B cell (primary cell): ENCODE results near the gene CCDC106. TPM values are rescaled to one million over a fixed set of nuclear protein-coding genes. Genes with fewer than 3 reads are reported as not detected.

Experiments
- ATAC-seq: fragments of 200-7000 bp; cut with Tn5 transposase; one replicate; pipeline ENCODE4 v1.10.0; 2021; ENCODE audit warnings: low read depth, mild to moderate bottlenecking, moderate number of reproducible peaks, moderate library complexity
- CTCF ChIA-PET: fragments of 350-600 bp; sonication (Branson Sonifier 250); formaldehyde crosslinking; loops from one replicate; lab custom pipeline; 2021; ENCODE audit warnings: antibody characterized with exemption, inconsistent platforms; lab: Charles Lee
- POLR2A ChIA-PET: fragments of 350-600 bp; sonication (Branson Sonifier 250); formaldehyde crosslinking; loops from one replicate; lab custom pipeline; 2021; ENCODE audit warnings: antibody characterized with exemption; lab: Charles Lee
- DNase-seq: peaks from one replicate; pipeline ENCODE4 v3.0.0; 2013
- H2AFZ ChIP-seq: 2 replicates; pipeline ENCODE4 v1.6.1; 2012; ENCODE audit warnings: mild to moderate bottlenecking, low read depth, low read length; ENCODE audit not compliant: insufficient read depth, poor library complexity, severe bottlenecking
- H3K27ac ChIP-seq, 2 donors: 1 replicate in 1 of 2; 2 replicates in 1 of 2; pipeline ENCODE4 v1.5.1; 2012 to 2013; ENCODE audit warnings: low read length in 2 of 2, mild to moderate bottlenecking in 2 of 2, moderate library complexity in 1 of 2
- H3K27me3 ChIP-seq, 4 experiments: fragments of 200-600 bp in 1 of 4; sonication (generic) in 1 of 4; replicated peaks in 1 of 4; 1 replicate in 2 of 4; 2 replicates in 2 of 4; pipeline versions ENCODE4 v1.6.1 to v1.7.0; 2013 to 2016; ENCODE audit warnings: low read length in 3 of 4, mild to moderate bottlenecking in 2 of 4, mixed read lengths in 1 of 4, moderate library complexity in 1 of 4; ENCODE audit not compliant: insufficient read depth in 4 of 4, control insufficient read depth in 3 of 4; ENCODE audit errors: control extremely low read depth in 1 of 4
- H3K36me3 ChIP-seq, 2 experiments: replicated peaks in 1 of 2; 1 replicate in 1 of 2; 2 replicates in 1 of 2; pipeline versions ENCODE4 v1.6.1 to v1.7.1; 2013; ENCODE audit warnings: low read length in 1 of 2; ENCODE audit not compliant: insufficient read depth in 2 of 2, control insufficient read depth in 1 of 2; ENCODE audit errors: control extremely low read depth in 1 of 2, extremely low read depth in 1 of 2
- H3K4me1 ChIP-seq, 2 donors: fragments of 200-600 bp in 1 of 2; sonication (generic) in 1 of 2; 1 replicate in 1 of 2; 2 replicates in 1 of 2; pipeline versions ENCODE4 v1.5.1 to v1.6.1; 2013 to 2017; ENCODE audit warnings: low read length in 2 of 2; ENCODE audit not compliant: control insufficient read depth in 2 of 2, insufficient read depth in 2 of 2
- H3K4me2 ChIP-seq: replicated peaks from 2 replicates; pipeline ENCODE3; 2012; ENCODE audit warnings: mild to moderate bottlenecking, low read depth, low read length; ENCODE audit not compliant: poor library complexity, severe bottlenecking
- H3K4me3 ChIP-seq, 5 experiments: fragments of 200-600 bp in 1 of 5; sonication (generic) in 1 of 5; 1 replicate in 3 of 5; 2 replicates in 2 of 5; pipeline versions ENCODE4 v1.5.1 to v1.7.0; 2011 to 2016; ENCODE audit warnings: low read length in 4 of 5, mild to moderate bottlenecking in 4 of 5, low read depth in 2 of 5, control low read depth in 1 of 5, moderate library complexity in 1 of 5; ENCODE audit not compliant: insufficient read depth in 1 of 5; ENCODE audit errors: control extremely low read depth in 1 of 5, extremely low read depth in 1 of 5
- H3K79me2 ChIP-seq: fragments of 200-600 bp; sonication (generic); one replicate; pipeline ENCODE4 v1.6.0; 2016; ENCODE audit warnings: low read length; ENCODE audit not compliant: control insufficient read depth, insufficient read depth
- H3K9ac ChIP-seq: fragments of 200-600 bp; sonication (generic); 2 replicates; pipeline ENCODE4 v1.6.1; 2017; ENCODE audit warnings: mild to moderate bottlenecking, low read length, moderate library complexity
- H3K9me3 ChIP-seq, 3 donors: one replicate each; pipeline versions ENCODE4 v1.6.1 to v1.7.1; 2013; ENCODE audit warnings: low read length in 2 of 3; ENCODE audit not compliant: control insufficient read depth in 2 of 3, insufficient read depth in 1 of 3; ENCODE audit errors: control extremely low read depth in 1 of 3
- H4K20me1 ChIP-seq: 2 replicates; pipeline ENCODE4 v1.6.0; 2012; ENCODE audit warnings: mild to moderate bottlenecking, low read length; ENCODE audit not compliant: insufficient read depth, control insufficient read depth, poor library complexity, severe bottlenecking
- H3K27ac Mint-ChIP-seq: one replicate; pipeline ENCODE4 v1.8.0; 2021; ENCODE audit warnings: mixed read lengths
- H3K27me3 Mint-ChIP-seq: one replicate; pipeline ENCODE4 v1.8.0; 2021; ENCODE audit warnings: mixed read lengths
- H3K4me1 Mint-ChIP-seq: one replicate; pipeline ENCODE4 v1.8.0; 2021; ENCODE audit warnings: mixed read lengths
- H3K4me3 Mint-ChIP-seq: one replicate; pipeline ENCODE4 v1.8.0; 2021; ENCODE audit warnings: mixed read lengths
- H3K9me3 Mint-ChIP-seq: one replicate; pipeline ENCODE4 v1.8.0; 2022; ENCODE audit warnings: mixed read lengths; ENCODE audit not compliant: insufficient read depth
- EZH2 ChIP-seq: IDR thresholded peaks from 2 replicates; pipeline ENCODE4 v1.6.1; 2012; ENCODE audit warnings: borderline replicate concordance, low read depth, mild to moderate bottlenecking, moderate library complexity, low read length; ENCODE audit not compliant: insufficient read depth, poor library complexity, severe bottlenecking
- WGBS: methylation state at CpG from one replicate; pipeline ENCODE4 v1.1.5; 2013; ENCODE audit warnings: missing lambda C conversion rate; ENCODE audit not compliant: insufficient coverage; 5-methylcytosine and 5-hydroxymethylcytosine counted together
- intact Hi-C: fragments of 100-400 bp; cut with micrococcal nuclease; formaldehyde crosslinking; loops from one replicate; pipeline ENCODE4 v1.10.0; 2022
- polyA plus RNA-seq: library from polyadenylated mRNA; depleted of rRNA; stranded (reverse); fragments of >200 nt; gene quantifications from 2 replicates; pipeline ENCODE4 v1.2.3, GENCODE V29; 2012
- total RNA-seq, 2 donors: library from RNA; stranded (reverse); fragments of 120-200 nt in 1 of 2; gene quantifications; 1 replicate in 1 of 2; 2 replicates in 1 of 2; pipeline versions ENCODE4 v1.2.3 to v1.2.4, GENCODE V29; 2013 to 2022
- TF ChIP-seq, protein P1 (sequence below): fragments of 200-600 bp; IDR thresholded peaks from one replicate; pipeline ENCODE4 v1.8.0; 2022; ENCODE audit warnings: antibody characterized with exemption, mild to moderate bottlenecking

Gene CCDC106
- total and polyA plus RNA-seq, 2 donors (not counting 1 experiment from before 2014, with no cell fraction given): 25.2 to 52.1 TPM

DNA sequence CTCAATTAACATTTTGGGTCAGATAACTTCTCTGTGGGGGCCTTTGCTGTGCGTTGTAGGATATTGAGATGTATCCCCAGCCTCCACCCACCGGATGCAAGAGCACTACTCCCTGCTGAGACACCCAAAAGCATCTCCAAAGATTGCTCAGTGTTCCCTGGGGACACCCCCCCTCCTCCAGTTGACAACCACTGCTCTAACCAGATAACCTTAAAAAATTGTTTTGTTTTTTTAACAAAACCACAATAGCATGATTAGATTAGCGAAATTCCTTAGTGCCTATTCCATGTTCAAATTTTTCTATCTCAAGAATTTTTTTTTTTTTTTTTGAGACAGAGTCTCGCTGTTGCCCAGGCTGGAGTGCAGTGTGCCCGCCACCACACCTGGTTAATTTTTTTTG lies 24.4 kb downstream of the CCDC106 start:
- H3K4me1 Mint-ChIP-seq: peaks cover 48% of the 10 kb centered on the region
- no peak overlapping the region for H3K27ac ChIP-seq
- no peaks in the 10 kb centered on the region for H3K9me3 ChIP-seq
- POLR2A ChIA-PET: no interaction called here
- H3K79me2 ChIP-seq: peaks cover 70% of the 10 kb centered on the region
- peak overlapping the region; percentile 46 for H3K27ac Mint-ChIP-seq
- H3K4me3 Mint-ChIP-seq: no peak overlapping the region
- no peaks in the 10 kb centered on the region for H3K27me3 Mint-ChIP-seq
- no peak overlapping the region for H3K4me2 ChIP-seq
- H2AFZ ChIP-seq: no peak overlapping the region
- H3K9me3 Mint-ChIP-seq: no peaks in the 10 kb centered on the region
- H3K4me1 ChIP-seq: peaks cover 18 to 32% of the 10 kb centered on the region in 2 donors
- H3K27me3 ChIP-seq: no peaks in the 10 kb centered on the region
- no peak overlapping the region for H3K9ac ChIP-seq
- H4K20me1 ChIP-seq: peaks cover 76% of the 10 kb centered on the region
- ATAC-seq (no peak), DNase-seq (no peak)
- 90% methylated on average over 2 of the region's 5 CpGs for WGBS
- peaks cover 0 to 63% of the 10 kb centered on the region in 2 experiments for H3K36me3 ChIP-seq
- H3K4me3 ChIP-seq: no peak overlapping the region
- CTCF ChIA-PET: interaction anchor here (1.0 to 3.7 kb wide), 6 partner anchors 15 to 137 kb away, joined by 4 to 46 read pairs (median 5); partner anchors contain the start of gene CCDC106
- intact Hi-C loops: no loop called here
- TF ChIP-seq, protein P1, sequence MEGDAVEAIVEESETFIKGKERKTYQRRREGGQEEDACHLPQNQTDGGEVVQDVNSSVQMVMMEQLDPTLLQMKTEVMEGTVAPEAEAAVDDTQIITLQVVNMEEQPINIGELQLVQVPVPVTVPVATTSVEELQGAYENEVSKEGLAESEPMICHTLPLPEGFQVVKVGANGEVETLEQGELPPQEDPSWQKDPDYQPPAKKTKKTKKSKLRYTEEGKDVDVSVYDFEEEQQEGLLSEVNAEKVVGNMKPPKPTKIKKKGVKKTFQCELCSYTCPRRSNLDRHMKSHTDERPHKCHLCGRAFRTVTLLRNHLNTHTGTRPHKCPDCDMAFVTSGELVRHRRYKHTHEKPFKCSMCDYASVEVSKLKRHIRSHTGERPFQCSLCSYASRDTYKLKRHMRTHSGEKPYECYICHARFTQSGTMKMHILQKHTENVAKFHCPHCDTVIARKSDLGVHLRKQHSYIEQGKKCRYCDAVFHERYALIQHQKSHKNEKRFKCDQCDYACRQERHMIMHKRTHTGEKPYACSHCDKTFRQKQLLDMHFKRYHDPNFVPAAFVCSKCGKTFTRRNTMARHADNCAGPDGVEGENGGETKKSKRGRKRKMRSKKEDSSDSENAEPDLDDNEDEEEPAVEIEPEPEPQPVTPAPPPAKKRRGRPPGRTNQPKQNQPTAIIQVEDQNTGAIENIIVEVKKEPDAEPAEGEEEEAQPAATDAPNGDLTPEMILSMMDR: no peak
- TF ChIP-seq EZH2: no peak

DNA sequence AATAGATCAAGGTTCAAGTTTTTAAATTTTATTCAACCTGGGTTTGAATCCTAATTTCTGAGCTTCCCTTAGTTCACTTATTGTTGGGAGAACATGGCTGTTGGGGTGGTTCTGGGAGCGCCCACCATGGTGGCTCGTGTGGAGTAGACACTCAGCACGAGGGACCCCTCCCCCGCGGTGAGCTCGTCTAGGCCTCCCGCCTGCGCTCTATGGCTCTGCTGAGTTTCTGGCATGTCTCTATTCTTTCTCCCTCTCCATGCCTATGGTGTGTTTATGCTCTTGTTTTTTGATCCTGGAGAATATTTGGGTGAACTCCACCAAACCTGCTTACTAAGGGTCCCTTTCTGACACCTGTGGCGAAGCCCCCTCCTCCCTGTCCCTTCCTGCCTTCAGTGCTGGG lies 25.5 kb downstream of the CCDC106 start:
- H3K9ac ChIP-seq: no peak overlapping the region
- no peak overlapping the region for H2AFZ ChIP-seq
- H3K4me1 Mint-ChIP-seq: peaks cover 58% of the 10 kb centered on the region
- H3K4me2 ChIP-seq: no peak overlapping the region
- H3K9me3 ChIP-seq: no peaks in the 10 kb centered on the region
- ChIA-PET CTCF (interaction anchor here (0.9 to 3.7 kb wide), 5 partner anchors 11 to 41 kb away, joined by 3 to 46 read pairs (median 4); partner anchors contain the start of genes CCDC106 and U2AF2), POLR2A (interaction anchor here (1.1 kb wide), 1 partner anchor 36 kb away, joined by 3 read pairs; no protein-coding TSS in a partner anchor)
- WGBS: no CpG with 5 or more reads among the region's 9 CpGs
- H3K27me3 ChIP-seq: no peaks in the 10 kb centered on the region
- H3K79me2 ChIP-seq: peaks cover 68% of the 10 kb centered on the region
- no peak for TF ChIP-seq EZH2
- TF ChIP-seq, protein P1: no peak
- H3K4me3 Mint-ChIP-seq: peak overlapping the region; percentile 63
- H3K27me3 Mint-ChIP-seq: no peaks in the 10 kb centered on the region
- peaks cover 73% of the 10 kb centered on the region for H4K20me1 ChIP-seq
- peaks cover 0 to 57% of the 10 kb centered on the region in 2 experiments for H3K36me3 ChIP-seq
- no peak overlapping the region for H3K4me3 ChIP-seq
- no peaks in the 10 kb centered on the region for H3K9me3 Mint-ChIP-seq
- DNase-seq (no peak), ATAC-seq (no peak)
- intact Hi-C loops: no loop called here
- peaks cover 28 to 43% of the 10 kb centered on the region in 2 donors for H3K4me1 ChIP-seq
- peak overlapping the region in 1 of 2 donors; percentile 29 for H3K27ac ChIP-seq
- H3K27ac Mint-ChIP-seq: peak overlapping the region; percentile 79
